ENCODE results near the gene HSPB2.

The HSPB2 gene

GRCh38 chr11:111937461-111937769, 24.9 kb downstream of the HSPB2 start:
- no peak for DNase-seq (ENCODE audit: low read depth in 2 of 2, low spot score in 1 of 2)

- no peak for DNase-seq (ENCODE audit: low read depth in 2 of 2, low spot score in 1 of 2)
These were observed 25.3 kb downstream of the HSPB2 start for GRCh38 chr11:111937844-111938243.

GRCh38 chr11:111938687-111939160, 26.2 kb downstream of the HSPB2 start:
- DNase-seq (ENCODE audit: low read depth in 2 of 2, low spot score in 1 of 2), result no peak

GRCh38 chr11:111939836-111940604, 27.5 kb downstream of the HSPB2 start:
- DNase-seq (ENCODE audit: low read depth in 2 of 2, low spot score in 1 of 2), result no peak

- DNase-seq (ENCODE audit: low read depth in 2 of 2, low spot score in 1 of 2), result no peak
These were observed 29.4 kb downstream of the HSPB2 start for GRCh38 chr11:111941963-111942362.

GRCh38 chr11:111942829-111943228, 30.3 kb downstream of the HSPB2 start:
- DNase-seq (ENCODE audit: low read depth in 2 of 2, low spot score in 1 of 2), result no peak

- no peak for DNase-seq (ENCODE audit: low read depth in 2 of 2, low spot score in 1 of 2)
These were observed 31.6 kb downstream of the HSPB2 start for GRCh38 chr11:111944139-111944538.

GRCh38 chr11:111944651-111945051, 32.1 kb downstream of the HSPB2 start:
- no peak for DNase-seq (ENCODE audit: low read depth in 2 of 2, low spot score in 1 of 2)

- no peak for DNase-seq (ENCODE audit: low read depth in 2 of 2, low spot score in 1 of 2)
These were observed 32.7 kb downstream of the HSPB2 start for GRCh38 chr11:111945198-111945597.

- no peak for DNase-seq (ENCODE audit: low read depth in 2 of 2, low spot score in 1 of 2)
These were observed 34.0 kb downstream of the HSPB2 start for GRCh38 chr11:111946499-111946898.

GRCh38 chr11:111947143-111947542, 34.6 kb downstream of the HSPB2 start:
- DNase-seq (ENCODE audit: low read depth in 2 of 2, low spot score in 1 of 2), result no peak

GRCh38 chr11:111949519-111950426, 37.2 kb downstream of the HSPB2 start:
- no peak for DNase-seq (ENCODE audit: low read depth in 2 of 2, low spot score in 1 of 2)

- no peak for DNase-seq (ENCODE audit: low read depth in 2 of 2, low spot score in 1 of 2)
These were observed 39.0 kb downstream of the HSPB2 start for GRCh38 chr11:111951565-111951964.

GRCh38 chr11:111954154-111954553, 41.6 kb downstream of the HSPB2 start:
- DNase-seq (ENCODE audit: low read depth in 2 of 2, low spot score in 1 of 2), result no peak

GRCh38 chr11:111957663-111958444, 45.3 kb downstream of the HSPB2 start:
- DNase-seq (ENCODE audit: low read depth in 2 of 2, low spot score in 1 of 2), result no peak

- no peak for DNase-seq (ENCODE audit: low read depth in 2 of 2, low spot score in 1 of 2)
These were observed 48.4 kb downstream of the HSPB2 start for GRCh38 chr11:111960916-111961315.

GRCh38 chr11:111961389-111962300, 49.1 kb downstream of the HSPB2 start:
- DNase-seq (ENCODE audit: low read depth in 2 of 2, low spot score in 1 of 2), result no peak

Measured in stimulated activated CD8-positive, alpha-beta memory T cell treated with anti-CD3 and anti-CD28 coated beads, Interleukin-4, amount 100 ng/mL, for 4 hours (primary cell).